Measurements from ENCODE around the gene FGF8.

The FGF8 gene

GRCh38 chr10:101781984-101782810 is 6.3 kb upstream of the FGF8 start:
- DNase-seq: no peak

GRCh38 chr10:101781655-101781983 is 5.7 kb upstream of the FGF8 start:
- no peak for DNase-seq

- DNase-seq: peak; percentile 32 to 59 (median 43)
These were observed 5.1 kb upstream of the FGF8 start for GRCh38 chr10:101780818-101781654.

GRCh38 chr10:101780187-101780817 is 4.4 kb upstream of the FGF8 start:
- DNase-seq: no peak

- DNase-seq: peak; percentile 69 to 82 (median 73)
These were observed 3.8 kb upstream of the FGF8 start for GRCh38 chr10:101779544-101780186.

GRCh38 chr10:101778781-101779543 is 3.0 kb upstream of the FGF8 start:
- DNase-seq: no peak

- DNase-seq: no peak
These were observed 2.4 kb upstream of the FGF8 start for GRCh38 chr10:101778151-101778780.

- DNase-seq: no peak
These were observed 1.8 kb upstream of the FGF8 start for GRCh38 chr10:101777619-101778145.

GRCh38 chr10:101776161-101776817 is 375 bp upstream of the FGF8 start:
- DNase-seq: no peak

GRCh38 chr10:101774589-101775272 is 1.2 kb downstream of the FGF8 start:
- DNase-seq: no peak

- DNase-seq: no peak
These were observed 1.9 kb downstream of the FGF8 start for GRCh38 chr10:101773923-101774588.

- DNase-seq: no peak
These were observed 2.8 kb downstream of the FGF8 start for GRCh38 chr10:101772895-101773761.

GRCh38 chr10:101772017-101772894 is 3.7 kb downstream of the FGF8 start:
- DNase-seq: no peak

GRCh38 chr10:101771380-101771779 is 4.5 kb downstream of the FGF8 start:
- no peak for DNase-seq

GRCh38 chr10:101770331-101771215 is 5.3 kb downstream of the FGF8 start:
- no peak for DNase-seq

GRCh38 chr10:101769541-101770180 is 6.3 kb downstream of the FGF8 start:
- DNase-seq: no peak

Measured in activated CD4-positive, CD25-positive, alpha-beta regulatory T cell (primary cell).